ENCODE measurements around the gene RERE. TPM values are rescaled to one million over a fixed set of nuclear protein-coding genes. Genes with fewer than 3 reads are reported as not detected.

The RERE gene
- total and polyA plus RNA-seq, 7 donors = 38.8 to 308 (median 99.7) TPM

GRCh38 chr1:8639148-8639547, 178.3 kb downstream of the RERE start:
- TF ChIP-seq, protein P1, sequence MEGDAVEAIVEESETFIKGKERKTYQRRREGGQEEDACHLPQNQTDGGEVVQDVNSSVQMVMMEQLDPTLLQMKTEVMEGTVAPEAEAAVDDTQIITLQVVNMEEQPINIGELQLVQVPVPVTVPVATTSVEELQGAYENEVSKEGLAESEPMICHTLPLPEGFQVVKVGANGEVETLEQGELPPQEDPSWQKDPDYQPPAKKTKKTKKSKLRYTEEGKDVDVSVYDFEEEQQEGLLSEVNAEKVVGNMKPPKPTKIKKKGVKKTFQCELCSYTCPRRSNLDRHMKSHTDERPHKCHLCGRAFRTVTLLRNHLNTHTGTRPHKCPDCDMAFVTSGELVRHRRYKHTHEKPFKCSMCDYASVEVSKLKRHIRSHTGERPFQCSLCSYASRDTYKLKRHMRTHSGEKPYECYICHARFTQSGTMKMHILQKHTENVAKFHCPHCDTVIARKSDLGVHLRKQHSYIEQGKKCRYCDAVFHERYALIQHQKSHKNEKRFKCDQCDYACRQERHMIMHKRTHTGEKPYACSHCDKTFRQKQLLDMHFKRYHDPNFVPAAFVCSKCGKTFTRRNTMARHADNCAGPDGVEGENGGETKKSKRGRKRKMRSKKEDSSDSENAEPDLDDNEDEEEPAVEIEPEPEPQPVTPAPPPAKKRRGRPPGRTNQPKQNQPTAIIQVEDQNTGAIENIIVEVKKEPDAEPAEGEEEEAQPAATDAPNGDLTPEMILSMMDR (IDR thresholded peaks at IDR 0.05) = no peak
- peak in 2 of 4 donors; percentile 68 to 74 for ATAC-seq
- H3K9me3 ChIP-seq = no peaks in the 10 kb centered on the region
- peaks cover 41% of the 10 kb centered on the region for H3K4me1 ChIP-seq
- intact Hi-C loops (cut with DNase I) = no loop called here
- WGBS, 3 donors = 44 to 59% (median 48%) methylated on average over 5 of the region's 5 CpGs
- no peaks in the 10 kb centered on the region for H3K36me3 ChIP-seq (ENCODE audit: insufficient read depth in 1 of 2, low read depth in 1 of 2)
- peak overlapping the region; percentile 13 for H3K4me3 ChIP-seq
- no peaks in the 10 kb centered on the region for H3K27me3 ChIP-seq (ENCODE audit: insufficient read depth in 3 of 3, low read length in 2 of 3)
- H3K27ac ChIP-seq = peak overlapping the region; percentile 17
- DNase-seq = no peak

GRCh38 chr1:8633741-8634501, 183.5 kb downstream of the RERE start:
- TF ChIP-seq, protein P1 (IDR thresholded peaks at IDR 0.05) = no peak
- Histone ChIP-seq H3K27ac (no peak overlapping the region), H3K9me3 (no peaks in the 10 kb centered on the region), H3K4me3 (no peak overlapping the region), H3K36me3 (ENCODE audit: insufficient read depth in 1 of 2, low read depth in 1 of 2) (no peaks in the 10 kb centered on the region), H3K4me1 (peaks cover 25% of the 10 kb centered on the region), H3K27me3 (ENCODE audit: insufficient read depth in 3 of 3, low read length in 2 of 3) (no peaks in the 10 kb centered on the region)
- intact Hi-C loops (cut with DNase I) = no loop called here
- DNase-seq = no peak
- no peak for ATAC-seq
- whole genome bisulfite sequencing, 3 donors = 96 to 97% (median 96%) methylated on average over 5 of the region's 5 CpGs

DNA sequence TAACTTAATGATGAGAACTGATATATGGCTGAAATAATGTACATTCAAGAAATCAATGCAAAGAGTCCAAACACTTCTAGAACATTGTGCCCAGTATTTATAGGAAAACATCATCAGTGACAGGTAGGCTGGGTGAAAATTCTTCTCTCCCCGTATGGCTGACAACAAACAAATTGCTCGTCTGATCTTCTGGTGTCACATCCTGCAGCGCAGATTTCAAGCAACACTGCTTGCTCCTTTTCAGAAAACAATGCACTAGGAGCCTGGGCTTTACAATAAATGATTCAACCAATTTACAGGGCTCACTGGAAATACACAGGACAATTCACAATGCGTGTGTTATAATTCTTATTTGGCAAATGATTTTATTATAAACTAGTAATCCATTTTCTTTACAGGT, 185.3 kb downstream of the RERE start:
- TF ChIP-seq, protein P1 (IDR thresholded peaks at IDR 0.05) = no peak
- Histone ChIP-seq H3K9me3 (no peaks in the 10 kb centered on the region), H3K27me3 (ENCODE audit: insufficient read depth in 3 of 3, low read length in 2 of 3) (no peaks in the 10 kb centered on the region), H3K4me1 (peaks cover 32% of the 10 kb centered on the region), H3K27ac (no peak overlapping the region), H3K36me3 (ENCODE audit: insufficient read depth in 1 of 2, low read depth in 1 of 2) (no peaks in the 10 kb centered on the region), H3K4me3 (no peak overlapping the region)
- intact Hi-C loops (cut with DNase I) = no loop called here
- DNase-seq (no peak), ATAC-seq (no peak)
- 63 to 65% (median 64%) methylated on average over 4 of the region's 4 CpGs for WGBS, 3 donors

DNA sequence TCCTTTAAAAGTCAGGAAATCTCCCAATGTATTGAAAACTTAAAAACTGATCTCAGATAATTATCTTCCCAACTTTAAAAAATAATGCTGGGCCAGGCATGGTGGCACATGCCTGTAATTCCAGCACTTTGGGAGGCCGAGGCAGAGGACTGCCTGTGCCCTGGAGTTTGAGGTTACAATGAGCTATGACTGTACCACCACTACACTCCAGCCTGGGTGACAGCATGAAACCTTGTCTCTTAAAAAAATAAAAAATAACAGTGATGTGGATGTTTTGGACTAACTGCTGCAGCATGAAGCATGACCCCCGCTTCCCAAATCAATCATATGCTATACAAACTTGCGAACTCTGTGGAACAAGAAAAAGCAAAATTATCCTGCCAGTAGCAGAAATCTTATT, 186.3 kb downstream of the RERE start:
- TF ChIP-seq, protein P1 (IDR thresholded peaks at IDR 0.05) = no peak
- peak in 2 of 4 donors; percentile 57 to 58 for ATAC-seq
- H3K27me3 ChIP-seq (ENCODE audit: insufficient read depth in 3 of 3, low read length in 2 of 3) = no peaks in the 10 kb centered on the region
- intact Hi-C loops (cut with DNase I) = no loop called here
- no peaks in the 10 kb centered on the region for H3K9me3 ChIP-seq
- WGBS, 3 donors = 69 to 79% (median 69%) methylated on average over 3 of the region's 3 CpGs
- peaks cover 36% of the 10 kb centered on the region for H3K4me1 ChIP-seq
- H3K36me3 ChIP-seq (ENCODE audit: insufficient read depth in 1 of 2, low read depth in 1 of 2) = no peaks in the 10 kb centered on the region
- H3K27ac ChIP-seq = no peak overlapping the region
- no peak for DNase-seq
- no peak overlapping the region for H3K4me3 ChIP-seq
